ENCODE data around the gene CAMKV.
A peak's percentile ranks its signal among the peaks of the same experiment; 100 is the strongest.
"Not testable (repeated sequence)": the region's sequence is repeated elsewhere in the genome, so short reads cannot be mapped to it uniquely, and the experiment has no call there.

Gene CAMKV

GRCh38 chr3:49869525-49870126 is at the start of gene CAMKV:
Gene CAMKV (minus strand): TSS chr3:49869906. CDS start chr3:49862388, 7,518 bp downstream.
- no peak for TF ChIP-seq ZNF70 (CRISPR knock-in tag; IDR thresholded peaks at IDR 0.05)
- 0 out of 2 replicates have a peak, but pooled peaks have one; percentile 23 for TF ChIP-seq ZFP3 (CRISPR knock-in tag; IDR thresholded peaks at IDR 0.05)
- ATAC-seq = peak; percentile 66

GRCh38 chr3:49917806-49918590 is 48.3 kb upstream of the CAMKV start:
- not testable (repeated sequence) for ATAC-seq

GRCh38 chr3:49916686-49917085 is 47.0 kb upstream of the CAMKV start:
- TF ChIP-seq GLIS3 (CRISPR knock-in tag; IDR thresholded peaks at IDR 0.05) (no peak), PPARA (CRISPR knock-in tag; IDR thresholded peaks at IDR 0.05; ENCODE audit: borderline replicate concordance) (no peak), ARNTL (CRISPR knock-in tag; IDR thresholded peaks at IDR 0.05; ENCODE audit: borderline replicate concordance, low read depth) (no peak), CSRNP3 (CRISPR knock-in tag; IDR thresholded peaks at IDR 0.05) (no peak), ZFP3 (CRISPR knock-in tag; IDR thresholded peaks at IDR 0.05) (no peak), ZNF70 (CRISPR knock-in tag; IDR thresholded peaks at IDR 0.05) (no peak), CSDC2 (CRISPR knock-in tag; IDR thresholded peaks at IDR 0.05) (no peak), PATZ1 (CRISPR knock-in tag; IDR thresholded peaks at IDR 0.05; ENCODE audit: borderline replicate concordance) (no peak), TSHZ2 (CRISPR knock-in tag; IDR thresholded peaks at IDR 0.05) (no peak), TCF4 (CRISPR knock-in tag; IDR thresholded peaks at IDR 0.05; ENCODE audit: borderline replicate concordance) (no peak), ZNF8 (CRISPR knock-in tag; IDR thresholded peaks at IDR 0.05) (no peak), CREB5 (CRISPR knock-in tag; IDR thresholded peaks at IDR 0.05; ENCODE audit: low read depth) (no peak), ZNF565 (CRISPR knock-in tag; conservative IDR thresholded peaks at IDR 0.05; ENCODE audit: low read depth) (no peak)
- ATAC-seq = no peak

GRCh38 chr3:49914906-49915305 is 45.2 kb upstream of the CAMKV start:
- TF ChIP-seq POU6F1 (CRISPR knock-in tag; IDR thresholded peaks at IDR 0.05; ENCODE audit: borderline replicate concordance, low read depth) (no peak), CSRNP3 (CRISPR knock-in tag; IDR thresholded peaks at IDR 0.05) (no peak), TCF4 (CRISPR knock-in tag; IDR thresholded peaks at IDR 0.05; ENCODE audit: borderline replicate concordance) (no peak), TOX (CRISPR knock-in tag; IDR thresholded peaks at IDR 0.05; ENCODE audit: borderline replicate concordance) (no peak), ZFP3 (CRISPR knock-in tag; IDR thresholded peaks at IDR 0.05) (no peak), ZNF565 (CRISPR knock-in tag; conservative IDR thresholded peaks at IDR 0.05; ENCODE audit: low read depth) (no peak)
- no peak for ATAC-seq
